Cardiac muscle cell (in vitro differentiated cells and primary cell): ENCODE measurements around the gene ZNF681. TPM values are rescaled to one million over a fixed set of nuclear protein-coding genes. Genes with fewer than 3 reads are reported as not detected.

ENCODE experiments used
- DNase-seq, 2 donors: peaks; one replicate each; pipeline versions ENCODE4 v3.0.0 to v3.0.0-alpha.2; 2010 to 2017; ENCODE audit warnings: low read depth in 1 of 2, low spot score in 1 of 2
- H3K27ac ChIP-seq: fragments of 200-600 bp; sonication (generic); 2 replicates; pipeline ENCODE4 v1.5.1; 2016
- H3K27me3 ChIP-seq: fragments of 200-600 bp; sonication (generic); 2 replicates; pipeline ENCODE4 v1.6.0; 2016; ENCODE audit warnings: control low read depth
- H3K36me3 ChIP-seq: fragments of 200-600 bp; sonication (generic); 2 replicates; pipeline ENCODE4 v1.5.1; 2016; ENCODE audit warnings: control low read depth
- H3K4me1 ChIP-seq: fragments of 200-600 bp; sonication (generic); 2 replicates; pipeline ENCODE4 v1.8.1; 2017; ENCODE audit warnings: low read depth, mild to moderate bottlenecking, mixed run types
- H3K4me3 ChIP-seq: fragments of 200-600 bp; sonication (generic); 2 replicates; pipeline ENCODE4 v1.5.1; 2016; ENCODE audit warnings: mild to moderate bottlenecking
- H3K9me3 ChIP-seq: fragments of 200-600 bp; sonication (generic); 2 replicates; pipeline ENCODE4 v1.5.1; 2017; ENCODE audit warnings: low read depth, mild to moderate bottlenecking, control low read depth
- CTCF ChIP-seq: IDR thresholded peaks from 2 replicates; pipeline ENCODE4 v1.5.1; 2012; ENCODE audit warnings: low read depth, mild to moderate bottlenecking, low read length
- polyA plus RNA-seq: library from polyadenylated mRNA; unstranded; fragments of >200 nt; fragmentation: Nextera tagmentation; extraction: Ambion mirVana; gene quantifications from 2 replicates; pipeline ENCODE4 v1.2.1, GENCODE V29; 2016
- total RNA-seq: library from RNA; depleted of rRNA; stranded (reverse); fragments of >200 nt; gene quantifications from 2 replicates; pipeline ENCODE4 v1.2.3, GENCODE V29; 2016

The ZNF681 gene
- total and polyA plus RNA-seq, 2 experiments from 2014 or later = 1.4 to 3.2 TPM

GRCh38 chr19:23789246-23789645, 30.6 kb upstream of the ZNF681 start:
- Histone ChIP-seq H3K27ac (no peak overlapping the region), H3K27me3 (no peaks in the 10 kb centered on the region), H3K4me1 (no peaks in the 10 kb centered on the region), H3K4me3 (no peak overlapping the region), H3K9me3 (no peaks in the 10 kb centered on the region), H3K36me3 (peaks cover 3% of the 10 kb centered on the region)
- no peak for TF ChIP-seq CTCF
- DNase-seq = no peak

- no peak for DNase-seq
- H3K27ac ChIP-seq = no peak overlapping the region
- TF ChIP-seq CTCF = no peak
Observed at GRCh38 chr19:23788411-23788810, 29.7 kb upstream of the ZNF681 start.

GRCh38 chr19:23787106-23787505, 28.4 kb upstream of the ZNF681 start:
- no peak overlapping the region for H3K4me3 ChIP-seq
- no peak overlapping the region for H3K27ac ChIP-seq
- H3K36me3 ChIP-seq = peaks cover 3% of the 10 kb centered on the region
- DNase-seq = peak in 1 of 2 donors; percentile 20
- no peaks in the 10 kb centered on the region for H3K27me3 ChIP-seq
- no peaks in the 10 kb centered on the region for H3K9me3 ChIP-seq
- TF ChIP-seq CTCF = no peak
- H3K4me1 ChIP-seq = no peaks in the 10 kb centered on the region

More at GRCh38 chr19:23788411-23788810, 29.7 kb upstream of the ZNF681 start:
- no peaks in the 10 kb centered on the region for H3K27me3 ChIP-seq
- peaks cover 3% of the 10 kb centered on the region for H3K36me3 ChIP-seq
- no peaks in the 10 kb centered on the region for H3K9me3 ChIP-seq
- no peaks in the 10 kb centered on the region for H3K4me1 ChIP-seq
- H3K4me3 ChIP-seq = no peak overlapping the region

- Histone ChIP-seq H3K9me3 (no peaks in the 10 kb centered on the region), H3K36me3 (peaks cover 3% of the 10 kb centered on the region)
- no peak for TF ChIP-seq CTCF
Observed at GRCh38 chr19:23785982-23786381, 27.3 kb upstream of the ZNF681 start.

GRCh38 chr19:23784274-23784673, 25.6 kb upstream of the ZNF681 start:
- DNase-seq = no peak
- TF ChIP-seq CTCF = no peak
- peaks cover 8% of the 10 kb centered on the region for H3K36me3 ChIP-seq
- H3K27me3 ChIP-seq = no peaks in the 10 kb centered on the region
- H3K27ac ChIP-seq = no peak overlapping the region
- H3K4me3 ChIP-seq = no peak overlapping the region
- no peaks in the 10 kb centered on the region for H3K9me3 ChIP-seq
- no peaks in the 10 kb centered on the region for H3K4me1 ChIP-seq

More at GRCh38 chr19:23785982-23786381, 27.3 kb upstream of the ZNF681 start:
- Histone ChIP-seq H3K27ac (no peak overlapping the region), H3K27me3 (no peaks in the 10 kb centered on the region), H3K4me1 (no peaks in the 10 kb centered on the region), H3K4me3 (no peak overlapping the region)
- no peak for DNase-seq

- Histone ChIP-seq H3K36me3 (peaks cover 8% of the 10 kb centered on the region), H3K9me3 (no peaks in the 10 kb centered on the region), H3K27me3 (no peaks in the 10 kb centered on the region), H3K4me1 (no peaks in the 10 kb centered on the region), H3K4me3 (no peak overlapping the region), H3K27ac (no peak overlapping the region)
- DNase-seq = no peak
- TF ChIP-seq CTCF = no peak
Observed at GRCh38 chr19:23783636-23784035, 24.9 kb upstream of the ZNF681 start.
